ENCODE results near the gene ARL14EP.

The ARL14EP gene

DNA sequence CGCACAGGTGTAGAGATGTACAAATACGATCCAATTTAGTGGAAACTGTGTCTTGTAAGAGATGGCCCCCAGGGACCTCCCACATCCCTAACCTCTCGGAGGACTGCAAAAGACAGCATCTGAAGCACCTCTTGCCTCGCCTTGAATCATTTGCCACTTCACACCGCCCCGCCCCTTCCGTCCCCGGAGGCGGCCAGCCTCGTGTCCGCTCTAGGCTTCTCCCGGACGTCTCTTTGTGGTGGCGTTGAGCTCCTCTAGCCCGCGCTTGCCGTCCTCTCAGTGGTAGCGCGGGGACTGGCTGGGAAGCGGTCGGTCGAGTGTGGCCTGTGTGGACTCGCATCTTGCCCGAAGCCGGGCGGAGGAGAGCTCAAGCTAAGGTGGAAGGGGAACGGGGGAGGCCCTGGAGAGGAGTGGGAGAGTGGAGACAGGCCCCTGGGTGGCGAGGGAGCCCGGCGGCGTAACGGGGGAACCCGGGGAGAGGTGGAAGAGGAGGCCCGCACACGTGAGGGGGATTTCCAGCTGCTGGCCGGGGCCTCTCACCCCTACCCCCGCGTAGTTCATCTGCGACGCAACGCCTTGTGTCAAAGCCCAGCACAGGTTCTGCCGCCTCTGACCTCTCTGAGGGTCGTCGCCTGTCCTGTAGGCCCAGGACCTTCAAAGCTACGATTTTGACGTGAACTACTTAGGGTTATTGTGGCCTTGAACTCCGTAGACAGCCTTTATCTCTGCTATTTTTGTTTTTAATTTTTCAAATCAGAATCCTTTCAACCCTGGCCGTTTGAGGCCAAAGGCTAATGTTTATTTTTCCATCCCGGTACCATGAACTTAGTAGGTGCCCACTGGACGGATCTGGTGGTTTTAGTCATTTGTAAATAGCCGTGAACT, at the start of gene ARL14EP:
Gene ARL14EP (plus strand): TSS at position 279 of the 885 bp plus-strand sequence. CDS start 7,845 bp downstream, outside the sequence.
- DNase-seq: peak; percentile 92

GRCh38 chr11:30277176-30277575, 45.7 kb upstream of the ARL14EP start:
- DNase-seq: no peak

- DNase-seq: no peak
Measured at GRCh38 chr11:30279796-30280195, 43.1 kb upstream of the ARL14EP start.

DNA sequence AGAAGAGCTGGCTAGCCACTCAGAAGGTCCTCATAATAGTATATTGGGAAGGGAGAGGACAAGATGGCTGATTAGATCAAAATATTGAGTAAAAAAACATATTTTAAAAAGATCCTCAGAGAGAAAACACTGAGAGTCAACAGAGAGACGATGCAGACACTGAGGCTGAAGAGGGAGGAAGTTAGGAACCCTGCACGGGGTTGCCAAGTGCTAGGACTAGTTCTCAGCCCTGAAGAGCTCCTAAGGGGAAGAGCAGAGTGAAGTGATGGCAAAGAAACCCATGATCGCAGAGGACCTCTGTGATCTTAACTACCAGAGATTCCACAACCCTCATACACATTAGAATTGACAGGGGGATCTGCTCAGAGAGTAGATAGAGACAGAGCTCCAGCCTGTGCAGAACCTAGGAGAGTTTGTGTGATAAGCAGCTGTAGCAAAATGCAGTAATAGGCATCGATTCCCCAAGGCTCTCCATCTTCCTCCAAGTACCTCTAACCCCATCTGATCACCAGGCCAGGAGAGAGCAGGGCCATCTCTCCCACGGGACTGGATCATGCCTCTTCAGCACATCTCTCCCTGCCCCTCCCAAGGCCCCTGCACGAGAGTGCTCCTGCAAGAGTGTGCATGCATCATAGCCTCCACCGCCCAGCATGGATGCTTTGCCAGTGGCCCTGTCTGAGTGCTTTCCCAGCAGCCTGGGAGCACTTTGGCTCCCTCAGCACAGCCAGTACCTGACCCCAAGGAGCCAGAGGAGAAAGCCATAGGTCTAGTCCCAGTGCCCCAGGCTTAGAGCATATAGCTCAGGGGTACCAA, 41.2 kb upstream of the ARL14EP start:
- no peak for DNase-seq

- DNase-seq: no peak
Measured at GRCh38 chr11:30282289-30282631, 40.6 kb upstream of the ARL14EP start.

- DNase-seq: no peak
Measured at GRCh38 chr11:30284836-30285235, 38.1 kb upstream of the ARL14EP start.

GRCh38 chr11:30285416-30286121, 37.3 kb upstream of the ARL14EP start:
- DNase-seq: no peak

DNA sequence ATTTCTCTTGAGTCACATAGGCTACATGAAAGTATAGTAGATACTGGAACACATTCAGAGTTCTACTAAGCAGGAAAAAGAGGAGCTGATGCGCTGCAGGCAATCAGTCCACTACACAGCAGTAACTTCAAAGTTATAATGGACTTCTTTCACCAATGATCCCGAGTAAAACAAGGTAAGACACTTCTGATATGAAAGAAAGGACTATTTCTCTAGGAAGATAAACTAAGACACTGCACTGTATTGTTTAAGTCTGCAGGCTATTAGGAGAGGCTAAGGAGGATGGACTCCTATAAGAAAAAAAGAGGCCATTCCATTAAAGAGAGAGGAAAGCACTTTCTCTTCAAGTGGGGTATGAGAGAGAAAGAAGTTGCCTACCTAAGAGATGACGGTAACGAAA, 31.6 kb upstream of the ARL14EP start:
- DNase-seq: no peak

GRCh38 chr11:30292545-30292944, 30.4 kb upstream of the ARL14EP start:
- no peak for DNase-seq

- DNase-seq: no peak
Measured at GRCh38 chr11:30295178-30295885, 27.6 kb upstream of the ARL14EP start.

- no peak for DNase-seq
Measured at GRCh38 chr11:30304620-30305019, 18.3 kb upstream of the ARL14EP start.

DNA sequence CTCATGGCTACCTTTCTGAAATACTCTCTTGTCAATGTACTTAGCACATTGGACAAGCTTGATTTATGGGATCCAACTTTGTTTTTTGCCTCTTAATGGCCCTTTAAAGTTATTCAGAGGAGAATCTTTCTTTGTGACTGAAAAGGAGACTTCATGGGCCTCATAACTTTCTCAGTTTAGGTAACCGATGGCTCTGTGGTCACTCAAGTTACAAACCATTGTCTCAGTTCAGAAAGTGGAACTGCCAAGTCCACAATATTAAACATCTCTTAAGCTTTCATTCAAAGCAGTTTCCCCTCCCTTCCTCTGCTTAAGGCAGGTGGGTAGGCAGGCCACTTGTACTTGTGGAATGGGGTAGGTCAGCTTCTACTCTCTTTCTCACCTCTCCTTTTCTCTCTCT, 12.3 kb upstream of the ARL14EP start:
- no peak for DNase-seq

DNA sequence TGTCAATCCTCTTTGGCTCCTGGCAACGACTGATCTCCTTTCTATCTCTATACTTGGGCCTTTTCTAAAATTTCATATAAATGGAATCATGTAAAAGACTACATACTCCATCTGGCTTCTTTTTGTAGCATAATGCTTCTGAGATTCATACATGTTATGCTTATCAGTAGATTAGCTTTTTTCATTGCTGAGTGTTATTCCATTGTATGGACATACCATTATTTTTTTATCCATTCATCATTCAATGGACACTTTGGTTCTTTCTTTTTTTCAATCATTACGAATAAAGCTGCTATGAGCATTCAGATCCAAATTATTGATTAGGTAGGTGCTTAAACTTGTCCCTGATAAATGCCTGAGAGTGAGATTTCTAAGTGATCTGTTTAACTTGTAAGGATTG, 11.7 kb upstream of the ARL14EP start:
- no peak for DNase-seq

DNA sequence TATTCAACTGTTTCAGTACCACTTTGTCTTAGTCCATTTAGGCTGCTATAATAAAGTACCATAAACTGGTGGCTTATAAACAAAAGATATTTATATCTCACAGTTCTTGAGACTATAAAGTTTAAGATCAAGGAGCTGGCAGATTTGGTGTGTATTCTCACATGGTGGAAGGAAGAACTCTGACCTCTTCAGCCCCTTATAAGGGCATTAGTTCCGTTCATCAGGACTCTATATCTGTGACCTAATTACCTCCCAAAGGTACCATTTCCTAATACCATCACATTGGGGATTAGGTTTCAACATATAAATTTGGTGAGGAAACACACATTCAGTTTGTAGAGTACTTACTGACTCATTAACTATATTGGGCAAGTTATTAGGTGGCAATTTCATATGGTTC, 10.7 kb upstream of the ARL14EP start:
- no peak for DNase-seq

DNA sequence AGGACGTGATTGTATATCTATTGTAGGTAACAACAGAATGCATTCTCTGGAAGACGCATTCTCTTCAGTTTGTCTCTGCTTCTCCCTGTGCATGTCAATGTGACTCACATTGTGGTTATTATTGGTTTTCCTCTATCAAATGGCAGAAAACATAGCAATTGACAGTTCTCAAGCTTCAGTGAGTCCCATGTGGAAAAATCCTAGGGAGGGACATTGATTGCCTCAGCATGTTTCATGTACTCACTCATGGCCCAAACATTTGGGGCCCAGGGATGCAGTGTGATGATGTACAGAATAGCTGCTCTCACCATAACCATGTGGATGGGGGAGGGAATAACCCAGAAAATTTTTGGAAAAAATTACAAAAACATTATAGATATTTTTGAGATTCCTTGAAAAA, 9.3 kb upstream of the ARL14EP start:
- DNase-seq: no peak

GRCh38 chr11:30314625-30315024, 8.3 kb upstream of the ARL14EP start:
- DNase-seq: no peak

DNA sequence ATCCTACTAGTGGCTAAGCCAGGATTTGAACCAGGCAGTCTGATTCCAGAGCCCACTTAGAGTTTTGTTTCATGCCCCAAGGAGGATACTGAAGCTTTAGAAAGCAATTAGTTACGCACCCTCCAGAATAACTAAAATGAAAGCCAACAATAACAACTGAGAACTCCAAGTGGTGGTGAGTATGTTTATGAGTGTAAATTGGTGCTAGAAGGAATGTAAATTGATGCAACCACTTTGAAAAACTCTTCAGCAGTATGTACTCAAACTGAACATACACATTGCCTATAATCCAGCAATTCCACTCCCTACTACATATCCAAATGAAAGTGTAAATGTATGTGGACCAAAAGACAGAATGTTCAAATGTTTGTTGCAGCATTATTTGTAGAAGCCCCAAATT, 6.7 kb upstream of the ARL14EP start:
- no peak for DNase-seq

DNA sequence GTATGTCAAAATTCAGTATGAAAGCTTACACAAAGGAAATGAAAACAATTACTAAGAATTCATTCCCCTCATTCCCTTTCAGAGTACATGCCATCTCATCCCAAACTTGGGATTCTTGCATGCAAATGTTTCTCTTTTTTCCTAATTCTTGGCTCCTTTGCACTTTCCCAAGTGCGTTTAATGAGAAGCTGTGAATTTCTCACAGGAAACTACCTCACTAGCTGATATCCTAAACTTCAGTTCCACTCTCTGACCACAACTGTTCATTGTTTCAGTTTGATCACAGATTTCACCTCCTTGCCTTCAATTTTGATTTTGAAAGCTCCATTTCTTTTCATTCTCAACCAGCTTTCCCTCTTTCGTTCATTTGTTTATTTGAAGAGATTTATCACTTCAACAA, 5.9 kb upstream of the ARL14EP start:
- DNase-seq: no peak

DNA sequence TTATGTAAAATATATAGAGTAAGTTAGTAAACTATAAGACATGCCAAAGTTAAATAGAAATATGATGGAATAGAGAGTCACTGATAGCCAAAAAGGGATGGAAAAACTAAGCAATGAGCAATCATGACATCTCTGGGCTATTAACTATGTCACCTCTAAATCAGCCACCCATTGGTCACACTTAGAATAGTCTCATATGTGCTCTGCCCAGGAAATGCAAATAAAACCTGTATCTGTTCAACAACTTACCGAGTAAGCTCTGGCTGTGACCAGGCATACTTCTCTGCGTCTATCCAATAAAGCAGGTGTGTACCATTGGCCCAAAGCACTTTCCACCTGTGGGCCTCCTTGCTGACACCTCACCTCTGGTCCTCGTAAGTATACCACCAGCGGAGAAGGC, 1.6 kb upstream of the ARL14EP start:
- DNase-seq: no peak

DNA sequence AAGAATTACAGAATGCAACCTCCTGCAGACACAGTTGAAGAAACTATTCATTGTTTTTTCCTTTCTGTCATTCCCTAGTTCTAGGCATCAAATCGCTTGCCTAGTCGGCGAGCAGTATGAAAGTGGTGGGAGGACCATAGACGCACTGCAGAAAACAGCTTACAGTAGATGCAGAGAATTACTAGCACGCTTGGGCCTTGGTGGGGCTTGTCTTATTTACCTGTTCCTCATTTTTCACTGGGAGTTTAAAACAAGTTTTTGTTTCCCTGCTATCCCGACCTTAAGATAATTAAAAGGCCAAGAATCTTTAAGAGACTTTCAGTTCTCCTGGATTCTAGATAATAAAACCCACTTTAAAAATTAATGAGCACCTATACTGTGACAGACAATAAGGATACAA, 713 bp upstream of the ARL14EP start:
- no peak for DNase-seq

DNA sequence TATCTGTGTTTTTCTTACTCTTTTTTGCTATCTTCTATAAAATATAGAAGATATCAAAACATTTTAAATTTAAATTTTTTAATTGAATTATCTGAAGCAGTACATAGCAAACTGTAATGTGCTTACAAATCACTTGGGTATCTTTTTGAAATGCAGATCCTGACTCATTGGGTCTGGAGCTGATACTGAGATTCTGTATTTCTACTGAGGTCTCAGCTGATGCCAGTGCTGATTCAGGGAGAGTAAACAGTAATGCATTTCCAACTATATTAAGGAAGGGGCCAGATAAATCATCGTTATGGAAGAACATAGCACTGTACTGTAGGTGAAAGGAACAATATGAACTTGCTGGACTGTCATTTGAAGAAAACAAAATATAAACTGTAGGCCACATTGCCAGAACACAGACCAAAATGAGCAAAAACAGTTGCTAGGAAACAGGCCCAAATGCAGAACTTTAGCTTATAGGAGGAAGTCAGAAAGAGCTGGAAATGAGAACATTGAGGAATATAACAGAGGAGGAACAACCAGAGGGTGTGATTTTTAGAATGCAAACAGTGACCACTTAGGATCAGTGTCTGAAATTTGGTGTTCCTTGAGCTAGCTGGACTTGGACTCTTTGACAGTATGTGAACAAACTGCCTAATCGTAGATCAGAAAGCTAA, 3.3 kb downstream of the ARL14EP start:
- no peak for DNase-seq

- no peak for DNase-seq
Measured at GRCh38 chr11:30326906-30327305, 4.0 kb downstream of the ARL14EP start.

All from NCI-H1436 (cell line).